ENCODE measurements around the gene SH3BP4.
A peak's percentile ranks its signal among the peaks of the same experiment; 100 is the strongest.

SH3BP4 gene

DNA sequence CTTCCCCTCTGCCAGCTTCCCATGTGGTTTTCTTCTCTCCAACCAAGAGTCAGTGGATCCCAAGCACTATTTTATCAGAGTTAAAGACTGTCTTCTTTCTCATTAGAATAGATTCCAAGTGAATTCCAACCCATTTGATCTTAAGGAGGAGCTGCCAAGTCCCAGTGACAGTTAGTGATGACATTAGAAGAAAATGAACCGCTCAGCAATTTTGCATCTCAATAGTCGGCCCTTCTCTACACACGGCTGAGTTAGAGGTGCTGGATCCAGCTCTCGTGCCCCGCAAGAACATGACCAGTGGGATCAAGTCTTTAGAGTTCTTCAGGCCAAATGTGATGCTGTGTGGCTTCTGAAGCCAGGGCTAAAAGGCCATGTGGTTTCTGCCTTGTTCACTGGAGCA, 132.6 kb downstream of the SH3BP4 start:
- no peak overlapping the region for H3K4me3 ChIP-seq (ENCODE audit: insufficient read depth in 1 of 2, low read depth in 1 of 2, low read length in 2 of 2)
- H2BK15ac ChIP-seq (ENCODE audit: low read depth, poor library complexity, severe bottlenecking): no peak overlapping the region
- H2BK12ac ChIP-seq (ENCODE audit: low read length in 2 of 2): no peak overlapping the region
- 97% methylated on average over 5 of the region's 5 CpGs for WGBS
- H2AFZ ChIP-seq (ENCODE audit: low read depth, low read length): no peak overlapping the region
- no peak overlapping the region for H2BK5ac ChIP-seq (ENCODE audit: low read depth, low read length, poor library complexity, severe bottlenecking)
- H3K36me3 ChIP-seq (ENCODE audit: control insufficient read depth in 1 of 2, insufficient read depth in 2 of 2, low read depth in 1 of 2, low read length in 2 of 2): no peaks in the 10 kb centered on the region
- peaks cover 3% of the 10 kb centered on the region for H3K4me1 ChIP-seq (ENCODE audit: control insufficient read depth, insufficient read depth, low read depth, low read length)
- no peak overlapping the region for H3K23ac ChIP-seq (ENCODE audit: low read length in 2 of 2)
- H3K4ac ChIP-seq (ENCODE audit: low read depth in 1 of 2, low read length in 2 of 2): no peak overlapping the region
- H4K8ac ChIP-seq (ENCODE audit: low read length): no peak overlapping the region
- H3K14ac ChIP-seq (ENCODE audit: low read length in 2 of 2): no peak overlapping the region
- DNase-seq: no peak
- no peak overlapping the region for H2AK5ac ChIP-seq (ENCODE audit: low read length, severe bottlenecking)
- no peak overlapping the region for H3K9ac ChIP-seq (ENCODE audit: low read length)
- no peak overlapping the region for H3K18ac ChIP-seq (ENCODE audit: low read depth in 1 of 2, low read length in 2 of 2)
- no peak overlapping the region for H3K4me2 ChIP-seq (ENCODE audit: low read length, poor library complexity, severe bottlenecking)
- H4K91ac ChIP-seq (ENCODE audit: low read length): no peak overlapping the region
- H2BK120ac ChIP-seq (ENCODE audit: low read depth, low read length): no peak overlapping the region
- peaks cover 9 to 11% of the 10 kb centered on the region in 2 experiments for H3K27me3 ChIP-seq (ENCODE audit: control insufficient read depth in 1 of 2, insufficient read depth in 1 of 2, low read length in 2 of 2)
- H3K27ac ChIP-seq (ENCODE audit: low read length, poor library complexity, severe bottlenecking): no peak overlapping the region
- no peaks in the 10 kb centered on the region for H3K79me1 ChIP-seq (replicated peaks; ENCODE audit: low read length, poor library complexity, severe bottlenecking)
- H3K9me3 ChIP-seq (ENCODE audit: control insufficient read depth, low read length): peaks cover 6% of the 10 kb centered on the region

DNA sequence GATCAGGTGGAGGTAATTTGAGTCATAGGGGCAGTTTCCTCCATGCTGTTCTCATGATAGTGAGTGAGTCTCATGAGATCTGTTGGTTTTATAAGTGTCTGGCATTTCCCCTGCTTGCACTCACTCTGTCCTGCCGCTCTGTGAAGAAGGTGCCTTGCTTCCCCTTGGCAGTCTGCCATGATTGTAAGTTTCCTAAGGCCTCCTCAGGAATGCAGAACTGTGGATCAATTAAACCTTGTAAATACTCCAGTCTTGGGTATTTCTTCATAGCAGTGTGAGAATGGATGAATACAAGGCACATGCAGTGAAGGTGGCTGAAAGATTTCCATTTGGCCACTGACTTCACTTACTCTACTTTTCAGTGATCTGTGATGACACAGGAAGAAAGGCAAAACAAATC, 133.7 kb downstream of the SH3BP4 start:
- Histone ChIP-seq H3K18ac (ENCODE audit: low read depth in 1 of 2, low read length in 2 of 2) (no peak overlapping the region), H2BK12ac (ENCODE audit: low read length in 2 of 2) (no peak overlapping the region), H2AFZ (ENCODE audit: low read depth, low read length) (no peak overlapping the region), H3K36me3 (ENCODE audit: control insufficient read depth in 1 of 2, insufficient read depth in 2 of 2, low read depth in 1 of 2, low read length in 2 of 2) (no peaks in the 10 kb centered on the region), H4K8ac (ENCODE audit: low read length) (no peak overlapping the region), H3K23ac (ENCODE audit: low read length in 2 of 2) (no peak overlapping the region), H3K27ac (ENCODE audit: low read length, poor library complexity, severe bottlenecking) (no peak overlapping the region), H2BK15ac (ENCODE audit: low read depth, poor library complexity, severe bottlenecking) (no peak overlapping the region), H3K27me3 (ENCODE audit: control insufficient read depth in 1 of 2, insufficient read depth in 1 of 2, low read length in 2 of 2) (peaks cover 9 to 11% of the 10 kb centered on the region in 2 experiments), H2BK120ac (ENCODE audit: low read depth, low read length) (no peak overlapping the region), H3K9me3 (ENCODE audit: control insufficient read depth, low read length) (peaks cover 6% of the 10 kb centered on the region), H3K4me3 (ENCODE audit: insufficient read depth in 1 of 2, low read depth in 1 of 2, low read length in 2 of 2) (no peak overlapping the region), H3K14ac (ENCODE audit: low read length in 2 of 2) (no peak overlapping the region), H3K4ac (ENCODE audit: low read depth in 1 of 2, low read length in 2 of 2) (no peak overlapping the region), H2BK5ac (ENCODE audit: low read depth, low read length, poor library complexity, severe bottlenecking) (no peak overlapping the region), H4K91ac (ENCODE audit: low read length) (no peak overlapping the region), H3K4me2 (ENCODE audit: low read length, poor library complexity, severe bottlenecking) (no peak overlapping the region), H3K4me1 (ENCODE audit: control insufficient read depth, insufficient read depth, low read depth, low read length) (peaks cover 3% of the 10 kb centered on the region), H3K79me1 (replicated peaks; ENCODE audit: low read length, poor library complexity, severe bottlenecking) (no peaks in the 10 kb centered on the region), H2AK5ac (ENCODE audit: low read length, severe bottlenecking) (no peak overlapping the region), H3K9ac (ENCODE audit: low read length) (no peak overlapping the region)
- peak; percentile 32 for DNase-seq
- WGBS: 70% methylated on average over 1 of the region's 1 CpG

DNA sequence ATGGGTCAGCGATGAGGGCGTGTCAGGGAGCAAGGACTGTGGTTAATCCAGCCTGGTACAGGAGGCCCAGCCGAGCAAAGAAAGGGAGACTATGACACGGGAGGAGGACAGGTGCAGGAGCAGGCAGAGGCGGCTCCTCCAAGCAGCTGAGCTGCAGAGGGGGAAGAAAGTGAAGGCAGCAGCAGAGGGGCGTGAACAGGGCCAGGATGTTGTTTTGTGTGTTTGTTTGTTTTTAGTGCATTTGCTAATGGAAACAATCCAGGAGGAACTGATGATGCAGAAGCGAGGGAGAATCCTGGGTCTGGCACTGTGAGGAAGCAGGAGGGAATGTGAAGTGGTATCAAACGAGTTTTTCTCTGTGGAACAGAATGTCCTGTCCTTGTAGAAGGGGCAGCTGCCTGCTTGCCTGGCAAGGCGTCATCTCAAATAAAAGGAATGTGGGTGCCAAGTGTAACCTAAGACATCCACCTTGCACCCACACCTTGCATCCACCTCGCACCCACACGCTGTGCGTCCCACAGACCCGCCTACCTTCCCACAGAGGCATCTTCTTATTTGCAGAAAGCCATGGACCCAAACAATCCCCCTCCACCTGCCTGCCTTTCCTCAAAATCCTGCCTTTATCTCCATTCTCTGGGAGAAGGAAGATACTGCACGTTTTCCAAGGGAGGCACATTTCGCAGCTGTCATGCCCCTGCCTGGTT, 134.8 kb downstream of the SH3BP4 start:
- DNase-seq: peak; percentile 31

DNA sequence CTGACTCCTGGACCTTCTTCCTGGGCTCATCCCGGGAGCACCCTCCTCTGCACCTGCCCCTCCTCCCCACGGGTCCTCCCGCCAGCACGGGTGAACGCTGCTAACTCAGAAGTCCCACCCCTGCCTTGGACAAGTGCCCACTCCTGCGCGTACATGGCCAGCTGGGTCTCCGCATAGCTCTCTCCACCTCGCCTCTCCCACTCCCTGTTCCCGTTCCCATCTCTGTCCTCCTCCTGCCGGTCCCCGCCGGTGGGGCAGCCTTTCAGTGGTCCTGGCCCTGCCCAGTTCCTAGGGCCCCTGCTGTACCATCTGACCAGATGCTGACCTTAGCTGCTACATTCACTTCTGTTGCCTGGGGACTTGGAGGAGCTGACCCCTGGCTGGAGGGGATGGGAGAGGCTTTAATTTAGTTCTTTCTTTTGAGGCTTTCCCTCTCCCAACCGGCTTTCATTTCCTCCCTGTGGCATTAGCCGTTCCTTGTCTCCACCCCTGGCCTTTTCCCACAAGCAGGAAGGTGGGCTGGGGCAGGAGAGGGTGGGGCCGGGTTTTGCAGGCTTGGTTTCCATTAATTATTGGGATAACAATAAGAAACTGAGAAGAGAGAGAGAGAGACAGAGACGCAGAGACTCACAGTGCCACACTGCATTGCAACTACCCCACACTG, 136.1 kb downstream of the SH3BP4 start:
- Histone ChIP-seq H4K91ac (ENCODE audit: low read length) (no peak overlapping the region), H2BK5ac (ENCODE audit: low read depth, low read length, poor library complexity, severe bottlenecking) (no peak overlapping the region), H3K4me1 (ENCODE audit: control insufficient read depth, insufficient read depth, low read depth, low read length) (peaks cover 3% of the 10 kb centered on the region), H2AK5ac (ENCODE audit: low read length, severe bottlenecking) (no peak overlapping the region), H3K36me3 (ENCODE audit: control insufficient read depth in 1 of 2, insufficient read depth in 2 of 2, low read depth in 1 of 2, low read length in 2 of 2) (no peaks in the 10 kb centered on the region), H4K8ac (ENCODE audit: low read length) (no peak overlapping the region), H3K4me2 (ENCODE audit: low read length, poor library complexity, severe bottlenecking) (no peak overlapping the region), H3K9me3 (ENCODE audit: control insufficient read depth, low read length) (peaks cover 6% of the 10 kb centered on the region), H3K4ac (ENCODE audit: low read depth in 1 of 2, low read length in 2 of 2) (no peak overlapping the region), H2BK12ac (ENCODE audit: low read length in 2 of 2) (no peak overlapping the region), H3K9ac (ENCODE audit: low read length) (peak overlapping the region; percentile 83), H3K18ac (ENCODE audit: low read depth in 1 of 2, low read length in 2 of 2) (no peak overlapping the region), H3K14ac (ENCODE audit: low read length in 2 of 2) (no peak overlapping the region), H3K23ac (ENCODE audit: low read length in 2 of 2) (no peak overlapping the region), H2BK120ac (ENCODE audit: low read depth, low read length) (no peak overlapping the region), H3K27ac (ENCODE audit: low read length, poor library complexity, severe bottlenecking) (no peak overlapping the region), H3K79me1 (replicated peaks; ENCODE audit: low read length, poor library complexity, severe bottlenecking) (no peaks in the 10 kb centered on the region), H3K27me3 (ENCODE audit: control insufficient read depth in 1 of 2, insufficient read depth in 1 of 2, low read length in 2 of 2) (peaks cover 9 to 11% of the 10 kb centered on the region in 2 experiments), H2AFZ (ENCODE audit: low read depth, low read length) (no peak overlapping the region), H2BK15ac (ENCODE audit: low read depth, poor library complexity, severe bottlenecking) (no peak overlapping the region), H3K4me3 (ENCODE audit: insufficient read depth in 1 of 2, low read depth in 1 of 2, low read length in 2 of 2) (peak overlapping the region in 1 of 2 experiments; percentile 65)
- 91% methylated on average over 10 of the region's 17 CpGs for WGBS
- no peak for DNase-seq

More for the DNA sequence above, 134.8 kb downstream of the SH3BP4 start:
- Histone ChIP-seq H2BK12ac (ENCODE audit: low read length in 2 of 2) (no peak overlapping the region), H2AFZ (ENCODE audit: low read depth, low read length) (no peak overlapping the region), H3K4me3 (ENCODE audit: insufficient read depth in 1 of 2, low read depth in 1 of 2, low read length in 2 of 2) (no peak overlapping the region), H3K9ac (ENCODE audit: low read length) (no peak overlapping the region), H2BK120ac (ENCODE audit: low read depth, low read length) (no peak overlapping the region), H3K4me1 (ENCODE audit: control insufficient read depth, insufficient read depth, low read depth, low read length) (peaks cover 3% of the 10 kb centered on the region), H3K23ac (ENCODE audit: low read length in 2 of 2) (no peak overlapping the region), H2AK5ac (ENCODE audit: low read length, severe bottlenecking) (no peak overlapping the region), H3K18ac (ENCODE audit: low read depth in 1 of 2, low read length in 2 of 2) (no peak overlapping the region), H3K79me1 (replicated peaks; ENCODE audit: low read length, poor library complexity, severe bottlenecking) (no peaks in the 10 kb centered on the region), H3K36me3 (ENCODE audit: control insufficient read depth in 1 of 2, insufficient read depth in 2 of 2, low read depth in 1 of 2, low read length in 2 of 2) (no peaks in the 10 kb centered on the region), H3K27me3 (ENCODE audit: control insufficient read depth in 1 of 2, insufficient read depth in 1 of 2, low read length in 2 of 2) (peaks cover 9 to 11% of the 10 kb centered on the region in 2 experiments), H4K91ac (ENCODE audit: low read length) (no peak overlapping the region), H2BK15ac (ENCODE audit: low read depth, poor library complexity, severe bottlenecking) (no peak overlapping the region), H3K27ac (ENCODE audit: low read length, poor library complexity, severe bottlenecking) (no peak overlapping the region), H4K8ac (ENCODE audit: low read length) (no peak overlapping the region), H3K4me2 (ENCODE audit: low read length, poor library complexity, severe bottlenecking) (no peak overlapping the region), H2BK5ac (ENCODE audit: low read depth, low read length, poor library complexity, severe bottlenecking) (no peak overlapping the region), H3K9me3 (ENCODE audit: control insufficient read depth, low read length) (peaks cover 6% of the 10 kb centered on the region), H3K14ac (ENCODE audit: low read length in 2 of 2) (no peak overlapping the region), H3K4ac (ENCODE audit: low read depth in 1 of 2, low read length in 2 of 2) (no peak overlapping the region)
- WGBS: 76% methylated on average over 15 of the region's 15 CpGs

Data from mesenchymal stem cell (in vitro differentiated cells and primary cell).